GM23338 (cell line): ENCODE data around the gene CANT1. TPM values are rescaled to one million over a fixed set of nuclear protein-coding genes. Genes with fewer than 3 reads are reported as not detected.

Experiments
- ATAC-seq: fragments of 200-7000 bp; cut with Tn5 transposase; 3 replicates; pipeline ENCODE4 v1.9.1; 2020
- DNase-seq: peaks from one replicate; pipeline ENCODE4 v3.0.0-alpha.2; 2015; ENCODE audit warnings: low spot score
- H2AFZ ChIP-seq: fragments of 200-600 bp; sonication (generic); 2 replicates; pipeline ENCODE4 v1.8.0; 2016; ENCODE audit warnings: antibody characterized with exemption, mild to moderate bottlenecking, moderate library complexity
- H3F3A ChIP-seq: fragments of 200-600 bp; sonication (generic); replicated peaks from 2 replicates; pipeline ENCODE4 v1.8.0; 2017; ENCODE audit warnings: antibody characterized with exemption, mixed run types, low read depth
- H3K27ac ChIP-seq: fragments of 200-600 bp; sonication (generic); 2 replicates; pipeline ENCODE4 v1.6.1; 2016; ENCODE audit warnings: low read depth
- H3K27me3 ChIP-seq: fragments of 200-600 bp; sonication (generic); 2 replicates; pipeline ENCODE4 v1.8.0; 2016; ENCODE audit warnings: mild to moderate bottlenecking, mixed run types, moderate library complexity; ENCODE audit not compliant: insufficient read depth
- H3K36me3 ChIP-seq: fragments of 200-600 bp; sonication (generic); 2 replicates; pipeline ENCODE4 v1.8.0; 2016; ENCODE audit warnings: mild to moderate bottlenecking; ENCODE audit not compliant: insufficient read depth
- H3K4me1 ChIP-seq: fragments of 200-600 bp; sonication (generic); 2 replicates; pipeline ENCODE4 v1.8.0; 2016; ENCODE audit warnings: mild to moderate bottlenecking, moderate library complexity; ENCODE audit not compliant: insufficient read depth
- H3K4me2 ChIP-seq: fragments of 200-600 bp; sonication (generic); 2 replicates; pipeline ENCODE4 v1.7.1; 2017; ENCODE audit warnings: mixed run types
- H3K4me3 ChIP-seq: fragments of 200-600 bp; sonication (generic); 2 replicates; pipeline ENCODE4 v1.6.1; 2016; ENCODE audit warnings: mixed run types
- H3K79me2 ChIP-seq: fragments of 200-600 bp; sonication (generic); replicated peaks from 2 replicates; pipeline ENCODE4 v1.8.0; 2017; ENCODE audit warnings: mild to moderate bottlenecking; ENCODE audit not compliant: insufficient read depth
- H3K9me2 ChIP-seq: fragments of 200-600 bp; sonication (generic); 2 replicates; pipeline ENCODE4 v1.8.0; 2017; ENCODE audit not compliant: insufficient read depth
- H4K20me1 ChIP-seq: fragments of 200-600 bp; sonication (generic); replicated peaks from 2 replicates; pipeline ENCODE4 v1.8.0; 2017; ENCODE audit warnings: mild to moderate bottlenecking; ENCODE audit not compliant: insufficient read depth
- H3K27ac Mint-ChIP-seq: 2 replicates; pipeline ENCODE4 v1.8.0; 2020; ENCODE audit warnings: inconsistent platforms, mild to moderate bottlenecking, moderate library complexity, mixed read lengths
- H3K27me3 Mint-ChIP-seq: 3 replicates; pipeline ENCODE4 v1.8.0; 2022; ENCODE audit warnings: low read depth, mild to moderate bottlenecking, moderate library complexity, mixed read lengths, inconsistent platforms; ENCODE audit not compliant: insufficient read depth, poor library complexity
- H3K36me3 Mint-ChIP-seq: 3 replicates; pipeline ENCODE4 v1.8.0; 2021; ENCODE audit warnings: low read depth, mild to moderate bottlenecking, inconsistent platforms, moderate library complexity, mixed read lengths
- H3K4me1 Mint-ChIP-seq: 3 replicates; pipeline ENCODE4 v1.8.0; 2020; ENCODE audit warnings: mild to moderate bottlenecking, inconsistent platforms, mixed read lengths
- H3K4me3 Mint-ChIP-seq: 3 replicates; pipeline ENCODE4 v1.8.0; 2021; ENCODE audit warnings: moderate library complexity, mild to moderate bottlenecking, inconsistent platforms, mixed read lengths
- H3K9me3 Mint-ChIP-seq: 3 replicates; pipeline ENCODE4 v1.8.0; 2020; ENCODE audit warnings: moderate library complexity, mild to moderate bottlenecking, inconsistent platforms, mixed read lengths
- CREB1 ChIP-seq: fragments of 250-450 bp; sonication (Bioruptor Pico); IDR thresholded peaks from 2 replicates; pipeline ENCODE4 v1.5.0; 2020; ENCODE audit warnings: low read depth, mild to moderate bottlenecking, moderate library complexity
- CTCF ChIP-seq, 2 experiments: fragments of 200-600 bp in 1 of 2; sonication (generic) in 1 of 2; conservative IDR thresholded peaks; 2 replicates each; pipeline versions ENCODE4 v1.5.1 to v1.6.1; 2016 to 2017; ENCODE audit warnings: antibody characterized with exemption in 2 of 2, low read depth in 2 of 2, mild to moderate bottlenecking in 2 of 2, moderate library complexity in 1 of 2
- ETS1 ChIP-seq: IDR thresholded peaks from 2 replicates; pipeline ENCODE4 v1.6.1; 2016; ENCODE audit warnings: antibody characterized with exemption
- EZH2 ChIP-seq: fragments of 200-600 bp; sonication (generic); IDR thresholded peaks from one replicate; pipeline ENCODE4 v1.8.0; 2017; ENCODE audit warnings: antibody characterized with exemption, mild to moderate bottlenecking, low read depth; ENCODE audit not compliant: unreplicated experiment
- EZH2phosphoT487 ChIP-seq: fragments of 200-600 bp; sonication (generic); IDR thresholded peaks from one replicate; pipeline ENCODE4 v1.8.1; 2018; ENCODE audit warnings: antibody characterized with exemption; ENCODE audit not compliant: unreplicated experiment
- JUNB ChIP-seq: IDR thresholded peaks from one replicate; pipeline ENCODE4 v1.6.1; 2016; ENCODE audit warnings: antibody characterized with exemption; ENCODE audit not compliant: unreplicated experiment
- NANOG ChIP-seq: IDR thresholded peaks from 2 replicates; pipeline ENCODE4 v1.6.1; 2016; ENCODE audit warnings: antibody characterized with exemption, borderline replicate concordance
- STAT1 ChIP-seq: IDR thresholded peaks from one replicate; pipeline ENCODE4 v1.6.1; 2016; ENCODE audit warnings: antibody characterized with exemption; ENCODE audit not compliant: unreplicated experiment
- ZNF331 ChIP-seq: fragments of 250-450 bp; sonication (Bioruptor Pico); IDR thresholded peaks from 2 replicates; pipeline ENCODE4 v1.5.0; 2020; ENCODE audit warnings: low read depth, mild to moderate bottlenecking, moderate library complexity
- polyA plus RNA-seq: library from polyadenylated mRNA; unstranded; fragments of >200 nt; fragmentation: Nextera tagmentation; extraction: Ambion mirVana; gene quantifications from 2 replicates; pipeline ENCODE4 v1.2.1, GENCODE V29; 2016
- total RNA-seq: library from RNA; depleted of rRNA; stranded (reverse); fragments of >200 nt; shearing (Covaris generic); gene quantifications from 2 replicates; pipeline ENCODE4 v1.2.3, GENCODE V29; 2014
- TF ChIP-seq, protein P1 (sequence below): IDR thresholded peaks from one replicate; pipeline ENCODE4 v1.6.1; 2018; ENCODE audit warnings: antibody characterized with exemption; ENCODE audit not compliant: unreplicated experiment

CANT1 gene
- total and polyA plus RNA-seq, 2 experiments from 2014 or later: 5.9 to 38.8 TPM

DNA sequence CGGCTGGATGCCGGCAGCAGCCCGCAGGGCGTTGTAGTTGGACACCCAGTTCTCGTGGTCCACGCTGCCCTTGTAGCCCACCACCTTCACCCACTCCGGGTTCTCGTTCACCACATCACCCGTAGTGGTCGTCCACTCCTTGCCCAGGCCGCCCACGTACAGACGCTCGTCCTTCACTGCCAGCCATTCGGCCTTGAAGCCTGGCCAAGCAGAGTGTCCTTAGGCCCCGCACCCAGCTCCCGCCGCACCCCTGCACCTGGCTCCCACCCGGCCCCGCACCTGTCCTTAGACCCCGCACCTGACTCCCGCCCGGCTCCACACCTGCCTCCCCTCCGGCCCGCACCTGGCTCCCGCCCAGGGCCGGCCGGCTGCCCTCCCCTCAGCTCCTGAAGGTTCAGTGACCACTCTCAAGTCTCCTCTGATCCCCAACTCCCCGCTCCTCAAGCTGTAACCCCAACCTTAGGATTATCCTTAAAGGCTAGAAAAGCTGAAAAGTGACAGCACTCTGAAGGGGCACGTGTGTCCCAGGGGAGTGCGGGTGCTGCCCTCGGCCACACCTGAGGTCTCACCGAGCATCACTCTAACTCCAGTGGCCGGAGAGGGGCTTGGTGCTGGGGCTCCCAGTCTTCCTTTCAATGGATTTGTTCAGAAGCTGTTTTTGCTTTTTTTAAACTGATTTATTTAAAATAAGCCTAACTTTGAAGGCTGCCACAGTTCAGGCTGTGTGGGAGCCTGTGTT lies 14.4 kb downstream of the CANT1 start (continued):
- TF ChIP-seq ETS1 (no peak), NANOG (no peak), EZH2 (no peak), STAT1 (no peak), ZNF331 (CRISPR knock-in tag) (no peak), JUNB (no peak), EZH2phosphoT487 (no peak)
- TF ChIP-seq, protein P1, sequence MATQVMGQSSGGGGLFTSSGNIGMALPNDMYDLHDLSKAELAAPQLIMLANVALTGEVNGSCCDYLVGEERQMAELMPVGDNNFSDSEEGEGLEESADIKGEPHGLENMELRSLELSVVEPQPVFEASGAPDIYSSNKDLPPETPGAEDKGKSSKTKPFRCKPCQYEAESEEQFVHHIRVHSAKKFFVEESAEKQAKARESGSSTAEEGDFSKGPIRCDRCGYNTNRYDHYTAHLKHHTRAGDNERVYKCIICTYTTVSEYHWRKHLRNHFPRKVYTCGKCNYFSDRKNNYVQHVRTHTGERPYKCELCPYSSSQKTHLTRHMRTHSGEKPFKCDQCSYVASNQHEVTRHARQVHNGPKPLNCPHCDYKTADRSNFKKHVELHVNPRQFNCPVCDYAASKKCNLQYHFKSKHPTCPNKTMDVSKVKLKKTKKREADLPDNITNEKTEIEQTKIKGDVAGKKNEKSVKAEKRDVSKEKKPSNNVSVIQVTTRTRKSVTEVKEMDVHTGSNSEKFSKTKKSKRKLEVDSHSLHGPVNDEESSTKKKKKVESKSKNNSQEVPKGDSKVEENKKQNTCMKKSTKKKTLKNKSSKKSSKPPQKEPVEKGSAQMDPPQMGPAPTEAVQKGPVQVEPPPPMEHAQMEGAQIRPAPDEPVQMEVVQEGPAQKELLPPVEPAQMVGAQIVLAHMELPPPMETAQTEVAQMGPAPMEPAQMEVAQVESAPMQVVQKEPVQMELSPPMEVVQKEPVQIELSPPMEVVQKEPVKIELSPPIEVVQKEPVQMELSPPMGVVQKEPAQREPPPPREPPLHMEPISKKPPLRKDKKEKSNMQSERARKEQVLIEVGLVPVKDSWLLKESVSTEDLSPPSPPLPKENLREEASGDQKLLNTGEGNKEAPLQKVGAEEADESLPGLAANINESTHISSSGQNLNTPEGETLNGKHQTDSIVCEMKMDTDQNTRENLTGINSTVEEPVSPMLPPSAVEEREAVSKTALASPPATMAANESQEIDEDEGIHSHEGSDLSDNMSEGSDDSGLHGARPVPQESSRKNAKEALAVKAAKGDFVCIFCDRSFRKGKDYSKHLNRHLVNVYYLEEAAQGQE: no peak

DNA sequence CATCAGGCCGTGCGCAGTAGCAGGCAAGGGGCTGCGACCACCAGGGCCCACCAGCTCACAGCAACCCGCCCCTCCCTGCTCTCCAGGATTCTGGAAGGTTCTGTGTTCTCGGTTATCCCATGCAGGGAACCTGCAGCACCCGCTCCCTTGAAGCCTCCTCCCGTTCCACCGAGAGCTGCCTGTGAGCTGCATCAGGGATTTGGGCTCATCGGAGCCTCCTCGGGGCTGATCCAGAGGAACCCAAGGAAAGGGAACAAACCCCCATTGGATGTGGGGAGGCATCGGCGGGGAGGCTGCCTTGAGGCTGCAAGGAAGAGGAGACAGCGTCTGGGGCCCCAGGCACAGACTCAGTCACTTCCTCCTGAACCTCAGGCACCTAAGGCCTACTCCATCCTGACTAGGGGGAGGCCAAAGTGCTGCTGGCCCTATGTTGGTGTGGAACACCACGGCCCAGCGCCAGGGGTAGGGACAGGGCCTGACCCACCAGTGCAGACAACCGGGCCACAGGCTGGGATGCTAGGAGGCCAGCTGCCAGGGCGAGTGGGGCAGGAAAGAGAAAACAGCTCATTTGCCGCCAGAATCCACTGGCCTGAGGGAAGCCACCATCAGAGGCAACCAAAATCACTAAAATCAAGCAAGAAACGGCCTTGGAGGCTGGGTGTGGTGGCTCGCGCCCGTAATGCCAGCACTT lies 15.4 kb downstream of the CANT1 start:
- Mint-ChIP-seq H3K27ac (no peak overlapping the region), H3K9me3 (no peaks in the 10 kb centered on the region), H3K36me3 (peaks cover 41% of the 10 kb centered on the region), H3K27me3 (peaks cover 17% of the 10 kb centered on the region), H3K4me1 (no peaks in the 10 kb centered on the region), H3K4me3 (no peak overlapping the region)
- Histone ChIP-seq H4K20me1 (peaks cover 3% of the 10 kb centered on the region; the same call in 1 of the 2 replicates), H3K27ac (no peak overlapping the region), H2AFZ (no peak overlapping the region), H3F3A (no peaks in the 10 kb centered on the region), H3K79me2 (no peaks in the 10 kb centered on the region), H3K4me1 (no peaks in the 10 kb centered on the region), H3K27me3 (no peaks in the 10 kb centered on the region), H3K9me2 (no peaks in the 10 kb centered on the region), H3K4me2 (no peak overlapping the region), H3K4me3 (no peak overlapping the region), H3K36me3 (0 out of 2 replicates have a peak, but pooled peaks cover 3% of the 10 kb centered on the region)
- DNase-seq (no peak), ATAC-seq (no peak; the same call in 2 of the 3 replicates)
- TF ChIP-seq, protein P1: no peak
- TF ChIP-seq ZNF331 (CRISPR knock-in tag) (no peak), NANOG (no peak), STAT1 (no peak), CTCF (conservative IDR thresholded peaks at IDR 0.05; ENCODE audit: low read depth in 2 of 2) (no peak), EZH2 (no peak), EZH2phosphoT487 (no peak), ETS1 (no peak), CREB1 (CRISPR knock-in tag) (no peak)
